ENCODE results near the gene C1orf159. TPM values are rescaled to one million over a fixed set of nuclear protein-coding genes. Genes with fewer than 3 reads are reported as not detected.

The C1orf159 gene
- total and polyA plus RNA-seq, 7 donors = 1.5 to 6.7 (median 3.5) TPM

GRCh38 chr1:1086911-1087341, 29.0 kb downstream of the C1orf159 start:
- 82 to 85% (median 83%) methylated on average over 15 to 17 of the region's 17 CpGs for WGBS, 3 donors
- Histone ChIP-seq H3K27ac (no peak overlapping the region), H3K9me3 (no peaks in the 10 kb centered on the region), H3K4me3 (no peak overlapping the region), H3K27me3 (ENCODE audit: insufficient read depth in 3 of 3, low read length in 2 of 3) (no peaks in the 10 kb centered on the region), H3K4me1 (no peaks in the 10 kb centered on the region), H3K36me3 (ENCODE audit: insufficient read depth in 1 of 2, low read depth in 1 of 2) (no peaks in the 10 kb centered on the region)
- ATAC-seq (no peak), DNase-seq (peak in 1 of 2 donors; percentile 11)
- no peak for TF ChIP-seq CTCF (IDR thresholded peaks at IDR 0.05)
- intact Hi-C loops (cut with DNase I) = no loop called here

GRCh38 chr1:1085911-1086841, 29.7 kb downstream of the C1orf159 start:
- Histone ChIP-seq H3K4me3 (no peak overlapping the region), H3K36me3 (ENCODE audit: insufficient read depth in 1 of 2, low read depth in 1 of 2) (no peaks in the 10 kb centered on the region), H3K9me3 (no peaks in the 10 kb centered on the region), H3K27ac (no peak overlapping the region), H3K27me3 (ENCODE audit: insufficient read depth in 3 of 3, low read length in 2 of 3) (no peaks in the 10 kb centered on the region), H3K4me1 (no peaks in the 10 kb centered on the region)
- ATAC-seq = no peak
- DNase-seq = no peak
- no peak for TF ChIP-seq CTCF (IDR thresholded peaks at IDR 0.05)
- WGBS, 3 donors = 93 to 94% (median 93%) methylated on average over 36 to 38 of the region's 38 CpGs
- intact Hi-C loops (cut with DNase I) = no loop called here

- Histone ChIP-seq H3K4me1 (no peaks in the 10 kb centered on the region), H3K4me3 (no peak overlapping the region), H3K9me3 (no peaks in the 10 kb centered on the region), H3K27ac (no peak overlapping the region), H3K27me3 (ENCODE audit: insufficient read depth in 3 of 3, low read length in 2 of 3) (no peaks in the 10 kb centered on the region), H3K36me3 (ENCODE audit: insufficient read depth in 1 of 2, low read depth in 1 of 2) (no peaks in the 10 kb centered on the region)
- no peak for TF ChIP-seq CTCF (IDR thresholded peaks at IDR 0.05)
- intact Hi-C loops (cut with DNase I) = no loop called here
- DNase-seq (no peak), ATAC-seq (no peak)
- 91 to 94% (median 92%) methylated on average over 26 to 30 of the region's 30 CpGs for whole genome bisulfite sequencing, 3 donors
These were observed 30.6 kb downstream of the C1orf159 start for GRCh38 chr1:1085171-1085841.

GRCh38 chr1:1084372-1085170, 31.3 kb downstream of the C1orf159 start:
- H3K4me3 ChIP-seq = no peak overlapping the region
- ATAC-seq = no peak
- DNase-seq = peak in 1 of 2 donors; percentile 13
- H3K27ac ChIP-seq = no peak overlapping the region
- TF ChIP-seq CTCF (IDR thresholded peaks at IDR 0.05) = no peak
- no peaks in the 10 kb centered on the region for H3K27me3 ChIP-seq (ENCODE audit: insufficient read depth in 3 of 3, low read length in 2 of 3)
- H3K9me3 ChIP-seq = no peaks in the 10 kb centered on the region
- H3K36me3 ChIP-seq (ENCODE audit: insufficient read depth in 1 of 2, low read depth in 1 of 2) = no peaks in the 10 kb centered on the region
- intact Hi-C loops (cut with DNase I) = no loop called here
- H3K4me1 ChIP-seq = peaks cover 4% of the 10 kb centered on the region
- WGBS, 3 donors = 89 to 94% (median 91%) methylated on average over 31 to 38 of the region's 38 CpGs
